Gastrocnemius medialis (tissue), 4 donors: Measurements from ENCODE around the gene CIT.

Experiments
- POLR2A ChIP-seq, 2 donors: fragments of 450-650 bp; IDR thresholded peaks; one replicate each; pipeline ENCODE4 v1.6.1; 2017; ENCODE audit warnings: antibody characterized with exemption in 2 of 2, mild to moderate bottlenecking in 2 of 2, moderate library complexity in 2 of 2
- TF ChIP-seq, protein P1 (sequence below), 5 experiments: fragments of 450-650 bp in 3 of 5; fragments of 200-600 bp in 2 of 5; sonication (generic) in 2 of 5; IDR thresholded peaks in 4 of 5; conservative IDR thresholded peaks in 1 of 5; 1 replicate in 4 of 5; 2 replicates in 1 of 5; pipeline ENCODE4 v1.5.1; 2016 to 2019; ENCODE audit warnings: antibody characterized with exemption in 5 of 5, mild to moderate bottlenecking in 3 of 5, moderate library complexity in 3 of 5

DNA sequence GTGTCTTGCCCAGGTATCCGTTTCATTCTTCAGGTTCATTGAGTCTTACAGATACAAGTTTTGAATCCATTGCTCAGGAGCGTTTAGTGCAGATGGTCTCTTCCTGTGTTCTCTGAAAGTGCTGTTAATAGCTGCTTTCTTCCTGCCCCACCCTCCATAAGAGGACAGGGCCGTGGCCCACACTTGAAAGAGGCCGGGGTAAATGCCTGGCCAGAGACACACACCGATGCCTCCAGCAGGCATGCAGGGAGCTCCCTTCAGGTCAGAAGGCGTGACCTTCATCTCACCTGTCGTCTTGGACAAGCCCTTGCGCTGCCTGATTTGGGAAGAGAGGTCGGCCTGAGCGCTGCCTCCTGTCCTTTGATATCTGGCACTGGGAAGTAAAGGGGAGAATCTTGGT, 197.6 kb downstream of the CIT start:
- TF ChIP-seq, protein P1, sequence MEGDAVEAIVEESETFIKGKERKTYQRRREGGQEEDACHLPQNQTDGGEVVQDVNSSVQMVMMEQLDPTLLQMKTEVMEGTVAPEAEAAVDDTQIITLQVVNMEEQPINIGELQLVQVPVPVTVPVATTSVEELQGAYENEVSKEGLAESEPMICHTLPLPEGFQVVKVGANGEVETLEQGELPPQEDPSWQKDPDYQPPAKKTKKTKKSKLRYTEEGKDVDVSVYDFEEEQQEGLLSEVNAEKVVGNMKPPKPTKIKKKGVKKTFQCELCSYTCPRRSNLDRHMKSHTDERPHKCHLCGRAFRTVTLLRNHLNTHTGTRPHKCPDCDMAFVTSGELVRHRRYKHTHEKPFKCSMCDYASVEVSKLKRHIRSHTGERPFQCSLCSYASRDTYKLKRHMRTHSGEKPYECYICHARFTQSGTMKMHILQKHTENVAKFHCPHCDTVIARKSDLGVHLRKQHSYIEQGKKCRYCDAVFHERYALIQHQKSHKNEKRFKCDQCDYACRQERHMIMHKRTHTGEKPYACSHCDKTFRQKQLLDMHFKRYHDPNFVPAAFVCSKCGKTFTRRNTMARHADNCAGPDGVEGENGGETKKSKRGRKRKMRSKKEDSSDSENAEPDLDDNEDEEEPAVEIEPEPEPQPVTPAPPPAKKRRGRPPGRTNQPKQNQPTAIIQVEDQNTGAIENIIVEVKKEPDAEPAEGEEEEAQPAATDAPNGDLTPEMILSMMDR (IDR thresholded peaks at IDR 0.05 in 4 of 5, conservative IDR thresholded peaks at IDR 0.05 in 1 of 5): no peak
- TF ChIP-seq POLR2A (IDR thresholded peaks at IDR 0.05): no peak
